GM06990 (cell line): ENCODE measurements around the gene WDR62.

Experiments
- DNase-seq: peaks from one replicate; pipeline ENCODE4 v3.0.0-alpha.2; 2011; ENCODE audit not compliant: insufficient read length; ENCODE audit errors: extremely low read depth
- H3K27me3 ChIP-seq: replicated peaks from 2 replicates; pipeline ENCODE4 v1.6.0; 2011; ENCODE audit warnings: low read length; ENCODE audit not compliant: control insufficient read depth, insufficient read depth
- H3K36me3 ChIP-seq: 2 replicates; pipeline ENCODE4 v1.5.1; 2011; ENCODE audit warnings: low read length; ENCODE audit not compliant: control insufficient read depth, insufficient read depth
- H3K4me3 ChIP-seq: replicated peaks from 2 replicates; pipeline ENCODE4 v1.5.1; 2011; ENCODE audit warnings: low read depth, mild to moderate bottlenecking, control low read depth, low read length
- CTCF ChIP-seq: IDR thresholded peaks from 2 replicates; pipeline ENCODE4 v1.5.1; 2011; ENCODE audit warnings: low read length, control low read depth, mild to moderate bottlenecking, inconsistent platforms; ENCODE audit not compliant: insufficient read depth, poor library complexity, severe bottlenecking

The WDR62 gene

GRCh38 chr19:36144624-36145023 lies 89.9 kb downstream of the WDR62 start:
- Histone ChIP-seq H3K36me3 (peaks cover 34% of the 10 kb centered on the region), H3K27me3 (no peaks in the 10 kb centered on the region), H3K4me3 (no peak overlapping the region)
- DNase-seq = no peak
- TF ChIP-seq CTCF = no peak

- Histone ChIP-seq H3K4me3 (no peak overlapping the region), H3K27me3 (no peaks in the 10 kb centered on the region), H3K36me3 (peaks cover 37% of the 10 kb centered on the region)
- no peak for DNase-seq
- no peak for TF ChIP-seq CTCF
Measured at GRCh38 chr19:36149673-36150406, 95.1 kb downstream of the WDR62 start.

GRCh38 chr19:36150586-36150985 lies 95.9 kb downstream of the WDR62 start:
- H3K27me3 ChIP-seq = no peaks in the 10 kb centered on the region
- no peak overlapping the region for H3K4me3 ChIP-seq
- TF ChIP-seq CTCF = no peak
- no peak for DNase-seq
- peaks cover 36% of the 10 kb centered on the region for H3K36me3 ChIP-seq

- no peak for DNase-seq
- no peaks in the 10 kb centered on the region for H3K27me3 ChIP-seq
- TF ChIP-seq CTCF = no peak
- peaks cover 29% of the 10 kb centered on the region for H3K36me3 ChIP-seq
- H3K4me3 ChIP-seq = no peak overlapping the region
Measured at GRCh38 chr19:36151144-36152018, 96.7 kb downstream of the WDR62 start.

GRCh38 chr19:36152019-36152351 lies 97.3 kb downstream of the WDR62 start:
- Histone ChIP-seq H3K36me3 (peaks cover 25% of the 10 kb centered on the region), H3K4me3 (no peak overlapping the region), H3K27me3 (no peaks in the 10 kb centered on the region)
- no peak for TF ChIP-seq CTCF
- DNase-seq = no peak
